ENCODE results near the gene CHRNA4.

CHRNA4 gene

DNA sequence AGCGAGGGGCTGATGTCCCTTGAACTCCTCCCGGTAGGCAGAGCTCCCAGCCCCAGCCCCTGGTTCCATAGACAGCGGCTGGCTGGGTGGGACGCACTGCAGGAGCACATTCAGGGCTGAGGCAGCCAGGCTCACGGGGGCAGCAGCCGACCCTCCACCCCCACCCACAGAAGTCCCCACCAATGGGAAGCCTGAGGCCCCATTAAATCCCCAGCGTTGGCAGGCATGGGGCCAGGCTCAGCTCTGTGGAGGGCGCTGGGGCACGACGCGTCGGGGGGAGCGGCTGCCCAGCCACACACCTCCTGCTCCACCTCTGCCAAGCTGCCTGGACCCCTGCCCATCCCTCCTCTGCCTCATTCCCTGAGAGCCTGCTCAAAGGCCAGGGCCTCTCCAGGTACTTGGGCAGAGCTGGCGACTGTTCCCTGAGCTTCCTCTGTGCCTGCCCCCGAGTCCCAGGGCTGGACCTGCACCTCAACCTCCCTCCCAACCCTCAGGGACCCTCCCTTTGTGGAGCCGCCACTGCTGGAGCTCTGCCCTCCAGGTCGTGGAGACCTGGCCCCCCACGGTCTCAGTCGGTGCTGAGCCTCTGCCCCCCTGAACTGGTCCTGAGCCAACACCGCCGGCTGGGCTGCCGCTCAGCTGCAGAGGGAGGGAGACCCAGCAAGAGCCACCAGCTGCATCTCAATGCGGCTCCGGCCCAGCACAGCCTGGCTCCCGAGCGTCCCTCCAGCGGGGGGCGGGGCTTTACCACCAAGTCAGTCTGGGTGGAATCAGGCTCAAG, 9.1 kb downstream of the CHRNA4 start:
- TF ChIP-seq CTCF (IDR thresholded peaks at IDR 0.05) = no peak
- no peak overlapping the region for H3K4me3 ChIP-seq
- no peak for DNase-seq
- no peak overlapping the region for H3K27ac ChIP-seq
- no peaks in the 10 kb centered on the region for H3K36me3 ChIP-seq
- H3K9me3 ChIP-seq = no peaks in the 10 kb centered on the region
- peaks cover 0 to 11% (median 0%) of the 10 kb centered on the region in 4 donors for H3K4me1 ChIP-seq
- intact Hi-C loops (cut with DNase I; ENCODE audit: low total_unique reads) = no loop called here
- H3K27me3 ChIP-seq = peaks cover 0 to 58% of the 10 kb centered on the region in 2 donors

- no peak for DNase-seq
- Histone ChIP-seq H3K36me3 (no peaks in the 10 kb centered on the region), H3K27ac (no peak overlapping the region), H3K9me3 (no peaks in the 10 kb centered on the region), H3K4me3 (no peak overlapping the region), H3K4me1 (peaks cover 0 to 11% (median 0%) of the 10 kb centered on the region in 4 donors), H3K27me3 (peaks cover 0 to 60% of the 10 kb centered on the region in 2 donors)
- intact Hi-C loops (cut with DNase I; ENCODE audit: low total_unique reads) = no loop called here
- TF ChIP-seq CTCF (IDR thresholded peaks at IDR 0.05) = no peak
Measured at GRCh38 chr20:63351326-63351700, 9.8 kb downstream of the CHRNA4 start.

- intact Hi-C loops (cut with DNase I; ENCODE audit: low total_unique reads) = no loop called here
- Histone ChIP-seq H3K4me1 (peaks cover 0 to 16% (median 0%) of the 10 kb centered on the region in 4 donors), H3K9me3 (no peaks in the 10 kb centered on the region), H3K36me3 (no peaks in the 10 kb centered on the region), H3K4me3 (no peak overlapping the region), H3K27me3 (peaks cover 0 to 63% of the 10 kb centered on the region in 2 donors), H3K27ac (no peak overlapping the region)
- DNase-seq = no peak
- no peak for TF ChIP-seq CTCF (IDR thresholded peaks at IDR 0.05)
Measured at GRCh38 chr20:63350597-63351325, 10.4 kb downstream of the CHRNA4 start.

- peaks cover 0 to 63% of the 10 kb centered on the region in 2 donors for H3K27me3 ChIP-seq
- intact Hi-C loops (cut with DNase I; ENCODE audit: low total_unique reads) = no loop called here
Measured at GRCh38 chr20:63350196-63350595, 11.0 kb downstream of the CHRNA4 start.

GRCh38 chr20:63349516-63349895, 11.6 kb downstream of the CHRNA4 start:
- intact Hi-C loops (cut with DNase I; ENCODE audit: low total_unique reads) = no loop called here

More at GRCh38 chr20:63350196-63350595, 11.0 kb downstream of the CHRNA4 start:
- peaks cover 0 to 20% (median 0%) of the 10 kb centered on the region in 4 donors for H3K4me1 ChIP-seq
- no peaks in the 10 kb centered on the region for H3K9me3 ChIP-seq
- no peaks in the 10 kb centered on the region for H3K36me3 ChIP-seq
- no peak overlapping the region for H3K27ac ChIP-seq
- no peak for DNase-seq
- no peak for TF ChIP-seq CTCF (IDR thresholded peaks at IDR 0.05)
- no peak overlapping the region for H3K4me3 ChIP-seq

More at GRCh38 chr20:63349516-63349895, 11.6 kb downstream of the CHRNA4 start:
- Histone ChIP-seq H3K27ac (no peak overlapping the region), H3K36me3 (no peaks in the 10 kb centered on the region), H3K4me1 (peaks cover 0 to 26% (median 0%) of the 10 kb centered on the region in 4 donors), H3K4me3 (no peak overlapping the region), H3K9me3 (no peaks in the 10 kb centered on the region), H3K27me3 (peaks cover 0 to 63% of the 10 kb centered on the region in 2 donors)
- no peak for DNase-seq
- no peak for TF ChIP-seq CTCF (IDR thresholded peaks at IDR 0.05)
